HG02759 (cell line): Measurements from ENCODE around the gene PDE11A.
A peak's percentile ranks its signal among the peaks of the same experiment; 100 is the strongest.
"Not testable (repeated sequence)": the region's sequence is repeated elsewhere in the genome, so short reads cannot be mapped to it uniquely, and the experiment has no call there.

ENCODE experiments used
- ATAC-seq: cut with Tn5 transposase; IDR thresholded peaks from one replicate; pipeline ENCODE4 v1.9.1; 2021; ENCODE audit warnings: mild to moderate bottlenecking, moderate library complexity; ENCODE audit not compliant: unreplicated experiment

Gene PDE11A

DNA sequence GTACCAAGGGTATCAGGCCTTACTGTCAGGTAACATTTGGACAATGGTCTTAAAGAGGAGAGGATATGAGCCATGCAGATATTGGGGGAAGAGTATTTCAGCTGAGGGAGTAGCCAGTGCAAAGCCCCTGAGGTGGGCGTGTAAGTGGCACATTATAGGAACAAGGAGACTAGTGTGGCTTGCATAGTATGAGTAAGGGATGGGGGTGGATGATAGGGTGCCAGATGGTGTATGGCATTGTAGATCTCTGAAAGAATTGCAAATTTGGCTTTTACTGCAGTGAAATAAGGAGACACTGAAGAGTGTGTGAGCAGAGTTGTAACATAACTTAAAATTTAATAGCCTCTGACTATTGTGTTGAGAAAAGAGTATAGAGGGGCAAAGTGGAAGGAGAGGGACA is 244.0 kb downstream of the PDE11A start:
- ATAC-seq = no peak

DNA sequence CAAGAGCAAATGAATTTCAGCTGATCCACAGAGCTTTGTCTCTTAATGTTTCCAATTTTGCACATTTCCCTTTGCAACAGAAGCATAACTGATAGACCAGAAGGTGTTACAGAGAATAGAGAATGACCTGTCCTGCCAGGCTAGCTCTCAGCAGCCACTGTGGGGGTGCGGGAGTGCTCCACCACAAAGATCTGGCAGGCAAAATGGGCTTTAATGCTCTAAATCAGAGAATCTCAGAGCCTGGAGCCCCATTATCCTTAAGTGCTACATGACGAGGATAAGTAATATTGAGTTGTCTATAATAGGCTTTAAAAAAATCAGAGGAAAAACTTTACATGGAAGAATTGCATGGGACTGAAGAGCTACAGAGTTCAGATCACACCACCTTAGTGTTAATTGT is 245.7 kb downstream of the PDE11A start:
- ATAC-seq = no peak

DNA sequence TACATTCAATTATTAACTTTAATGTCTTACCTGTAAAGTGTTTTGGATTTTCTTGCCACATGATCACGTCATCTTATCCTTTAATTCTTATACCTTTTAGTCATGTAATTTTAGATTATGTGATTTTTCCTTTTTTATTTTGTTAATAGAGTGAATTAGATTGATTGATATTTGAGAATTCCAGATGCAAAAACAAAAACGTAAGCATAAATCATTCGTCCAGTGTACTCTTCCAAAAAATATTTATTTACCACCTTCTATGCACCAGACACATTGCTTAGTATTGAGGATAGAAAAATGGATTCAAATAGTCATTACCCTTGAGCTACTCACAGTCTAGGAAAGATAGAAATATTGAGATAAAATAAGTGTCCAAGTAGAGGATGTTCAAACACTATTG is 249.6 kb downstream of the PDE11A start:
- ATAC-seq = no peak

DNA sequence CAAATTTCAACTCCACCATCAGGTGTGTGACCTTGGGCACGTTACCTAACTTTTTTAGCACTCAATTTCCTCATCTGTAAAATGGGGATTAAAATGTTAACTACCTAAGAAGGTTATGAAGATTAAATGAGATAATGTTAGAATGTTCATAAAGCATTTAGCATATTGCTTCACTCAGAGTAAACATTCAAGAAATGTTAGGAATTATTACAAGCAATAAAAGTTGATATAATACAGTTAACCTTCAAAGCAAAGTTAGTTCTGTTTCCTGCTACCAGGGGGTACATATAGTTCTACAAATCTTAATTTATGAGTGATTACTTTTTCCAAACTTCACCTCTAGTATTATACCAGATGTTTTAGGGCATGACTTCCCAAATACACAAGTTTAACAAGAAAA is 254.2 kb downstream of the PDE11A start:
- no peak for ATAC-seq

DNA sequence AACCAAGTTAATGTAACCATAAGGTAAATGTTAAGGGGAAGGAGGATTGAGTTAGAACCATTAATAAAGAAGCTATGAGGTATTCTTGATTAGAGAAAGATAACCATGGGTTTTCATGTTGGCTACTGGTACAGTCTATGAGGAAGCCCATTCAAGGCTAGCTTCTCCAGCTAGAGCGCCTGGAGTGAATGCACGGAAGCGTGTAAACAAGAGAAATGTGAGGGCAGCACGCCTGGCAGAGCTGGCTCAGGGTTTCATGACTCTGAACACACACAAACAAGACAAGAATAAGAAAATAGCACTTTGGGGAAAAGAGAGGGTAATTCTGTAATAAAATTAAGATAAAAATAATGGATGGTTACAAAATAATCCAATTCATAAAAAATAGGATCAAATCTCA is 255.3 kb downstream of the PDE11A start:
- no peak for ATAC-seq

DNA sequence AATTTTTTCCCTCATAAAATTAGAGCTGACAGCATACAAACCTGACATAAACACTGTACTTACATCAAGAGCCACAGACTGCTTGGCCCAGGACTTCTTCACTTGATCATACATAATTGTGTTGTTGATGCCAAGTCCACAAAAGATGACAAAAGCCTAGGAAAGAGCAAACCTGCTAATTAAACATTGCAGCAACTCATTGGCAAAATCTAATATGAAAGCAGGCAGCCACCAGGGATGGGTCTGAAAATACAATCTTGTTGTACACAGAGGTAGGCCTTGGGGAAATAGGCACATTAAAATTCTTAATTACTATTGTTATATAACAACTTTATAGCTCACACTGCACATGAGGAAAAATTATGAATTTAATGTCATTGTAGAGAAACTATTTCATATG is 255.8 kb downstream of the PDE11A start:
- ATAC-seq = no peak

DNA sequence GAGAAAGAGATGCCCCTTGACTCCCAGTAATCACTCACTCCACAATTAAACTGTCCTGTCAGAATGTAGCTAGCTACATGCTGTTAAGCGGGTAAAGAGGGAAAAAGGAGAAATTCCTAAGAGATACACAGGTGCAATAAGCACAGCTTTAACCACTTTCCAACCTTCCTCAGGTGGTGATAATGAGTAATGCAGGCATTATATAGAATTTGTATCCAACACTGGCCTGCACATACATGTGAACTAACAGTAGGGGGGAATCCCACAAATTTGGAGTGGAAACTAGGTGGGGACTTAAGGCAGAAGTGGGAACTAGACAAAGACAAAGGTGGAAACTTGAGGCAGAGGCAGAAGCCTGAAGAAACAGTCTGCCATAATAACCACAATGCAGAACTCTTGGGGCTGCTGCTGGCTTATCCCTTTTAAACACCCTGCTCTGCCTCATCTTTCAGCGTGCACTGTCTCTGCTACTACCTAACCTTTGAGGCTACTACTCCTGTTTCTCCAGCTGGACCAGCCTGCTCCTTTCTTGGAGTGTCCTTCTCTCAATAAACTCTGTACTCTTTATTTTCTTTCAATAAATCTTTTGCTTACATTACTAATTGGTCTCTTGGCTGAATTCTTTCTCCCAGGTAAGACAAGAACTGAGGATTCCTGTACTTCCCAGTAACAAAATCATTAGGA is 259.7 kb downstream of the PDE11A start:
- no peak for ATAC-seq

DNA sequence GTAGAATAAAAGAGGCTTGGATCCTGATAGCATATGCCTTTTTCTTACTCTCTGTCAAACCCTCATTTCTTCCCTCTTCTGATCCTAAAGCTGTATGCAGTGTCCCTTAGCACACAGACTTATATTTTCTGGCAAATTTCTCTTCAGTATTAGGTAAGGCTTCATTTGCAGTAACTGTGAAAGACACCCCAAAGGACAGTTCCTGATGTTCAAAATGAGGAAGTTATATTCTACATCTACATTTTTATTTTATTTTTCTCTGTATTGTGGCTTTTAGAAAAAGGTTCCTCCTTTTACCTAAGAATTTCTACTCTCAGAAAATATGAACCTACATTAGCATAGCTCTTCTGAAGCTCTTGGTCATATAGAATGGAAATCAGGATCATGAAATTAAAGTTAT is 261.7 kb downstream of the PDE11A start:
- no peak for ATAC-seq

DNA sequence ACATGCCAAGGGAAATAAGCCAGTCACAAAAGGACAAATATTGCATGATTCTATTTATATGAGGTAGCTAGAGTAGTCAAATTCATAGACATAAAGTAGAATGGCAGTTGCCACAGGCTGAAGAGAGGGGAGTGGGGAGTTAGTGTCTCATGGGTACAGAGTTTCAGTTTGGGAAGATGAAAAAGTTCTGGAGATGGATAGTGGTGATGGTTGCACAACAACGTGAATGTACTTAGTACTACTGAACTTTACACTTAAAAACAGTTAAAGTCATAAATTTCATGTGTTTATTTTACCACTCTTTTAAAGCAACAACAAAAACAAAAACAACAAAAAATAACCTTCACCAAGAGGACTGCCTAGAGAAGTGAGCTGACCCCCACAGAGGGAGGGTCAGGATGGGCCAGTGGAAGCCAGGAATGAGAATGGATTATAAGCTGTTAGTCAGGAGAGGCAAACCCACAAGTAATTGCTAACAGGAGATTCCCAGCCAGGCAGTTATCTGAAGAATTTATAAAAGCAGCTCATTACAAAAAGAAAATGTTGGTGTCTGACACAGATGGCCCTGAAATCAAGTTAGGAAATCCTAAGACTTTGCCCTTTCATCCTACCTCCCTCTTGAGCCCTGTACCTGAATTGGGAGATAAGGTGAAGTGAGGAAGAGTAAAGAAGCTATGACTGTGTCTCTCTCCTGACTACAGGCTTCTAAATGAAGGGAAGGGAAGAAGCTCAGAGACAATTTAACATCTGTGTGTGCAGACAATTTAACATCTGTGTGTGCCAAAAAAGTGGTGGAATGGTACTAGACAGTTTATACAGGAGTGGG is 263.4 kb downstream of the PDE11A start:
- ATAC-seq = no peak

DNA sequence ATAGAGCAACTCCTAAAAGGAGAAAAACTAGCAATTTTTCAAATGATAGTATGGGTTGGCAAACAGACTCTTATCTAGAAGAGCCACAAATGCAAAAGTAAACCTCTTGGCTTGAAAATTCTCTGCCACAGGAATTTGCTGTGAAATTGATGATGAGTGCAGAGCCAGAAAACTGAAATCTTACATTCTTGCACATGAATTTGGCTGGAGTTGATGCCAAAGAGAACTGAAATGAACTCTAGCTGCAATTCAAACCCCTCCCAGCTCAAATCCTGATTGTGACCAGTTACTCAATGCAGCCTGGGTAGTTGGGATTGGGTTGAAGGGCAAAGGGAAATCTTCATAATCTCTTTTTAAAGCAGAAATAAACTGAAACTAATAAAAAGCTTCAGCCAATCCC is 266.6 kb downstream of the PDE11A start:
- no peak for ATAC-seq

DNA sequence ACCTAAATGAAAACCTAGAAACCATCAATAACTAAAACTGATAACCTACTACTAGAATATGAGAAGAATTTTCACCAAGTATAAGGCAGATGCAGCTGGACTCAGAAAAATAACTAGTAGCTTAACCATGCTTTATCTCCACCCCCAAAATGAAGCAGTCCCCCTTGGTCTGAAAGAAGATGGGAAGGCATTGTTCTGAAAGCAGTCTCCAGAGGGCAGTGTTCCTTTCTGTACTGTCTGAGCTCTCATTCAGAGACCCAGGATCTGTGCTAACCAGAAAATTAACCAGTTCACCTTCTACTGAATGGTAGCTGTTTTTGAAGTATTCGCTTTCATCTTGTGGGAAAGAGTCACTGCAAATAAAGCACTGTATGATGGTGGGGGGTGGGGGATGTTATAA is 273.0 kb downstream of the PDE11A start:
- no peak for ATAC-seq

DNA sequence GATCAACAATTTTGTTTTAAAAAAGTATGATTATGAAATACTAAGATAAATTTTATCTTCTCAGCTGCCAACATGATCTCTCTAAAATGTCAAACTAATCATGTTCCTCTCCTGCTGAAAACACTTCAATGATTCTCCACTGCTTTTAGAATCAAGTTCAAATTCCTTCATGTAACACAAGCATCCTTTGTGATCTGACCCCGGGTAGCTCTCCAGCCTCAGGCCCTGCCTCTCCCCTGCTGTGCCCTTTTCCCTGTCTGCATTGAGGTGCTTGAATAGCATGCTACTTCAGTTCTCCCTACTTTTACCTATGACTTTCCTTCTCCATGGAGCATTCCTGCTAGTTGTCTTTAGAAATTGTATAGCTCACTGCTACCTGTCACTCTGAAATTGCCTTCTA is 274.8 kb downstream of the PDE11A start:
- ATAC-seq = no peak

DNA sequence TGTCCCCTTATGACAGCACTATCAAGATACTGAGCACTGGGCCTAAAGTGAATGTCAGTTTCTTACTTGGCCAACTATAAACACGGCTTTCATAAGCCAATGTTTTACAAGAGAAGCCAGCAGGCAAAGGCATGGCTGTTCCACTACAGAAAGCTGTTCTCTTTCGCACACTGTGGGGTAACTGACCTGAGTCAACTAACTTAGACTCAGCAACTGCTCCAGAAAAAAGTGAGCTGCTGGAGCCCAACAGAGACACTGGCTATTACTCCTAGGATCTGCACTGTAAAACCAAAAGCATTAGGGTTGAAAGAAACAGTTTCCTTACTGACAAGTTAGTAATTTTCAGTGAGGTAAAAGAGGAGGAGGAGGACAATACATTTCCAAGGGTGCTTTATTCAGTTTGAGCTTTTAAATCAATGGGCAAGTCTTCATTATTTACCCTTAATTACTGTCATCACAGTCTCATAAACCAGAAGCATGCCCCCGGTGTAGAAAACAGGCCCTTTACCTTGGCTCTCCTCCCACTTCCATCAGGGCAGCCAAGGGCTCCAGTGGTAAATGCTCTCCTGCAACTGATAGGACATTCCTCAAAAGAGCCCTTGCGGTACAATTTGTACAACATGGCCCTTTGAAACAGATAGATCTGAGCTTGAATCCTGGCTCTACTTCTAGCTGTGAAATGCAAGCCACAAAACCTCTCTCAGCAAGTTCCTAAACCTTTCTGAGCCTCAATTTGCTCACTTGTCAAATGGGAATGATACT is 275.7 kb downstream of the PDE11A start:
- ATAC-seq = no peak

DNA sequence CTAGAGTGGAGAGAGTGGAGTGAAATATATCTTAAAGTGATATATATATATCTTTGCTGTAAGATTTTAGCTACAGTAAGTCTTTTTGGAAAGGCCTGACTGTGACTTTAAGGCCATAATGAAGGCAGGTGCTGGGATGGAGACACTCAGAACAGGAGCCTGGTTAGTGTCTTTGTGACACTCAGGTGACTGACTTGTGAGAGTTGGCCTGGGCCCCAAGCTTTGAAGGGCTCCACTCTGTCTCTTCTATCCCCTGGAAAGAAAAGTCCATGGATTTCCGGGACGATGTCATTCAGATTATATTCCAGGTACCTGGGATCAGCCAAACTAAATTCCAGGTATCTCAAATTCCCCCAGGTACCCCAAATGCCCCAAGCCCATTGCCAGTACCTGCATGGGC is 276.6 kb downstream of the PDE11A start:
- no peak for ATAC-seq

DNA sequence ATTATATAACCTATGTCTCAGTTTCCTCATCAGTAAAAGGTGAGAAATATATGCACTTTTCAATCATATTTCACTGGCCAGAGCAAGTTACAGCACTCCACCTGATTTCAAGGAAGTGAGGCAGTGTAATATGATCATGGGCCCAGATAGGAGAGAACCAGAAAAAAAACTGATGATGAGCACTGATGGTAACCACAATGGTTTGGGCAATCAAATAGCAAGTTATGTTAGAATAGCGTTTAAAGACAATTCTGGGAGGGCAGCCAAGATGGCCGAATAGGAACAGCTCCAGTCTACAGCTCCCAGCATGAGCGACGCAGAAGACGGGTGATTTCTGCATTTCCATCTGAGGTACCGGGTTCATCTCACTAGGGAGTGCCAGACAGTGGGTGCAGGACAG is 287.4 kb downstream of the PDE11A start:
- not testable (repeated sequence) for ATAC-seq

DNA sequence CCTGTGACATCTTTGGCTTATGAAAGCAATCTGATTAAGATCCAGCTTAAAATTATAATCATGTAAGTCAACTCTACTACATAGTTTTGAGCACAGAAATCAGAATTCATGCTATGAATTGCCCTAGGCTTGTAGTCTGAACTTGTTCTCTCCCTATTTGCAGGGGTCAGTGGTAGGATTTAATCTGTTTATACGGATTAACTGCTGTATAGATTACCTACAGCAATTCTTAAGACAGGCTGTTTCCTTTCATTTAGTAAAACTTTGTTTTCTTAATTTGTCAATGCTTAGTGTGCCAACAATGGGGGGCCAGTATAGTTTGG is 287.9 kb downstream of the PDE11A start:
- ATAC-seq = no peak

DNA sequence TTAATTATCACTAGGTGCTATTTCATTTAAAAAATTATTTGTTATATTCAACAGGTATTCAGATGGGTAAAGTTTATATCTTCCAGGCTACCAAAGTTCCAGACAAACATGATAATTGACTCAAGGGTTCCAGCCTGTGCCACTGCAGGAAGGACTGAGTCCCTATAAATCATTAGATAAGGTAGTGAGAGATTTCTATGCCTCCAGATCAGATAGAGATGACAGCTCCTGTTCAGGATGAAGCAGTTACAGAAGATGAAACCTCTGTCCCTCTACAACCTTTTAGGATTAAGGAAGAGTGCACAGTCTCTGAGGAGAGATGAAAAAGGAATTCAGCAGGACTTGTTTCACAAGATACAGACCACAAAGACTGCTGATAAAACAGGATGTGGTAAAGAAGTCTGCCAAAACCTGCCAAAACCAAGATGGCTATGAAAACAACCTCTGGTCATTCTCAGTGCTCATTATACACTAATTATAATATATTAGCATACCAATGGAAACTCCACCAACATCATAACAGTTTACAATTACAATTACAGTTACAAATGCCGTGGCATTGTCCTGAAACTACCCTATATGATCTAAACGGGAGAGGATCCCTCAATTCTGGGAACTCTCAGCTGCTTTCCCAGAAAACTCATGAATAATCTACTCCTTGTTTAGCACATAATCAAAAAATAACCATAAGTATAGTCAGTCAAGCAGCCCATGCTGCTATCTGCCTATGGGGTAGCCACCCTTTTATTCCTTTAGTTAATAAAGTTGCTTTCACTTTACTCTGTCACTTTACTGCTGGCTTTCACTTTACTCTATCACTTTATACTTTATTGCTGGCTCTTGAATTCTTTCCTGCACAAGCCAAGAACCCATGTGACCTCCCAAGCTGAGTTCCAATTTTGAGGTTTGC is 288.5 kb downstream of the PDE11A start:
- peak; percentile 93 for ATAC-seq

DNA sequence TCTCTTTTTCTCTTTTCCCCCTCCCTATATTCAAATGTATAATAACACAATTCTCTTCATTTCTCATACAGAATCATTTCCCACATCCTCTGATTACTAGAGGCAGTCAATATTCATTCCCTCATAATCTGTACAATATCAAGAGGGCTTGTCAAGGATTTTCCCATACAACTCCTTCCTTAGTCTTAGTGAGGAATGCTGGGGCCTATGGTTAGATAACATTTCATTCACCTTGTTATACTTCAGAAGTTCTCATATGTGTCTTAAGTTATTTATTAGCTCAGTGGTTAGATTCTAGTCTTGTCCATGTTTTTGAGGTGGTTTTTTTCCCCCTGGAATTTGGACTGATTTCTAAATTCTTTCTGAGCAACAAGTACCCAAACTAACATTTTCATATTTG is 289.5 kb downstream of the PDE11A start:
- ATAC-seq = no peak

DNA sequence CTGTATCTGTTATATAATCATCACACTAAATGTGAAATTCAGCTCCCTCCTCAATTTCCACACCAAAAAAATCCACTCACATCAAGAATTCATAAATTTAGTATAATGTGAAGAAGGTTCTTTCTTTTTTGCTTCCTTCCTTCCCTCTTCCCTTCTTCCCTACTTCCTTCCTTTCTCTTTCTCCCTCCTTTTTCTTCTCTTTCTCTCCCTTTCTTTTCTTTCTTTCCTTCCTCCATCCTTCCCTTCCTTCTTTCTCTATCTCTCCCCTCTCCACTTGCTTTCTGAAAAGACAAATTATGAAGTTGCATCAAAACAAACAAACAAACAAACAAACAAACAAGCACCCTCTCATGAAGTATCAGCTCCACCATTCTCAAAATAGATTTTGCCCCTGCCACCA is 290.0 kb downstream of the PDE11A start:
- ATAC-seq = no peak

DNA sequence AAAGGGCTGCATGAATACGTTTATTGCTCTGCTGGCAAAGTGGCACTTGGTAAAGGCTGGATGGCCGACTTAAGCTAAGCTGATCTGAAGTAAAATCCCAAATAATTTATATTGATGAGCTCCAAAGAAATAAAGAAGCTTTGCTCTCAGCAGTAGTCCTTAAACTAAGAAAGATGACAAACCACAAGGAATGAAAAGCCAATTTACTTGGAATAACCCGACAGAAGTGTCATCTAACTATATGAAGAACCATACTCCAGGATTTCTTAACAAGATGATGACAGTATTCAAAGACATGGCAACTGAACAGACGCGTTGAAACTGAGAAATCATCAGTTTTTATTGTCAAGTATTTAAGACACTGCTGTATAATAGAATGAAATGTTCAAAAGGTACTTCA is 294.1 kb downstream of the PDE11A start:
- ATAC-seq = no peak

DNA sequence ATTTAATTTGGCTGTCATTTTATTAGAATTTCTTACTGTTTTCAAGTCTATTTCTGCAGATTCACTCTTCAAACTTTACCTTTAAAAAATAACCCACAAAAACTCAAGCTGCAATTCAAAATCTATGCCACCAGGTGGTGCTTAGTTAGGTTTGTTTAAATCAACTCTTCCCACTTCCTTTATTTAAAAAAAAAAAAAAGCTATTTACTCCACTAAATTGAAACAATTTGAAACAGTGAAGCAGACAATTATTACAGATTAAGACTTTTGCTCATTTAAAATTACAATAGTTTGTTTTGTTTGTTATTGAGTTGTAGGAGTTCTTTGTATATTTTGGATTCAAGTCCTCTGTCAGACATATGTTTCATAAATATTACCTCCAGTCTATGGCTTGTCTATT is 300.0 kb downstream of the PDE11A start:
- ATAC-seq = no peak
